Peyer's patch (tissue), 4 donors: ENCODE measurements around the gene ANKH. TPM values are rescaled to one million over a fixed set of nuclear protein-coding genes. Genes with fewer than 3 reads are reported as not detected.

Source experiments
- DNase-seq, 3 donors: peaks; one replicate each; pipeline ENCODE4 v3.0.0-alpha.2; 2017 to 2019
- H3K27ac ChIP-seq, 4 donors: fragments of 200-600 bp; sonication (generic); one replicate each; pipeline ENCODE4 v1.5.1; 2016 to 2019
- H3K27me3 ChIP-seq, 2 donors: fragments of 200-600 bp; sonication (generic); one replicate each; pipeline ENCODE4 v1.5.1; 2019
- H3K36me3 ChIP-seq, 3 donors: fragments of 200-600 bp; sonication (generic); one replicate each; pipeline ENCODE4 v1.5.1; 2016 to 2019
- H3K4me1 ChIP-seq, 4 donors: fragments of 200-600 bp; sonication (generic); one replicate each; pipeline ENCODE4 v1.5.1; 2016 to 2019
- H3K4me3 ChIP-seq, 4 donors: fragments of 200-600 bp; sonication (generic); 1 replicate in 3 of 4; 2 replicates in 1 of 4; pipeline ENCODE4 v1.5.1; 2016 to 2019; ENCODE audit warnings: mild to moderate bottlenecking in 1 of 4
- H3K9me3 ChIP-seq, 4 donors: fragments of 200-600 bp; sonication (generic); one replicate each; pipeline ENCODE4 v1.5.1; 2016 to 2019; ENCODE audit warnings: mild to moderate bottlenecking in 1 of 4
- POLR2A ChIP-seq, 2 donors: fragments of 450-650 bp; IDR thresholded peaks; one replicate each; pipeline ENCODE4 v1.5.1; 2017; ENCODE audit warnings: antibody characterized with exemption in 2 of 2, mild to moderate bottlenecking in 2 of 2, moderate library complexity in 2 of 2
- total RNA-seq, 4 donors: library from RNA; depleted of rRNA; stranded (reverse); fragments of >200 nt; gene quantifications; one replicate each; pipeline ENCODE4 v1.1.0, GENCODE V29; 2016
- TF ChIP-seq, protein P1 (sequence below), 6 experiments: fragments of 450-650 bp in 4 of 6; fragments of 200-600 bp in 2 of 6; sonication (generic) in 1 of 6; IDR thresholded peaks; one replicate each; pipeline ENCODE4 v1.5.1; 2017 to 2019; ENCODE audit warnings: antibody characterized with exemption in 6 of 6, mild to moderate bottlenecking in 3 of 6, moderate library complexity in 1 of 6

Gene ANKH
- total RNA-seq, 4 donors from 2014 or later: 28.9 to 98.0 (median 96.1) TPM

DNA sequence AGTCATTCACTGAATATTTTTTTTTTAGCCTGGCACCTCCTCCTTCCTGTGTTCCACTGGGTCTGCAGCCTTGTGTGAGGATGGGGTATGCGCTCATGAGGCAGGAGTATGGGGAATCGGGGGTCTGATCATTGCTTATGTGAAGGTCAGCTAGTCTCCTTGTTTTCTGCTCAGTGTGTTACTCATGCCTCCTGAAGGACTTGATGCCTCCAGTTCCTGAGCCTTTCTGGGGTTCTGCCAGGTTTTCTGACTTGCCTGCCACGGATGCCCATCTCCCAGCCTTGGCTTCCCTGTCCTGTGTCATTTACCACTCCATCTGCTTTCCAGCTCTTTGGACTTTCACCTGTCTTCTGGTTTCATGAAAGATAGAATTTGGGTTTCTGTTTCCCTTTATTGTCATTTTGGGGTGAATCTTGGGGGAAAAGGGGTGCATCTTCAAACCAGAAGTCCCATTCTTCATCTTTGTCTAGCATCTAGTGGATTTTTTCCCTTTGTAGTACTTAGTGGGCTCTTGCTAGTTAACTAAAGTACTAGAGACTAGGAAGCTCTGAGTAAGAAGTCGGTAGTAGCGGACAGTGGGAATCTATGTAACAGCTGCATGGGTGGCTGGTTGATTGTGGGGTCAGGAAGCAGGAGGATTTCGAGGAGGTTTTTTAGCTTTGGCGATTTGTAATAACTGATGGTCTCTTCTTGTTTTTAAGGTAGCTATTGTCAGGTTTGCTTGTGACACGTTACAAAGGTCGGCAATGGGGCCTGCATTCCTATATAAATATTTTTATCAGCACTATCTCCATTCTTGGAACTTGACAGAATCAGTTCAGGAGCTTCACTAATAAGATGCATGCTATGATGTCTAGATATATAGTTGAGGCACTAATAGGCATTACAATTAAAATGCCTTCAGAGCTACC lies 198.8 kb downstream of the ANKH start:
- H3K27me3 ChIP-seq: no peaks in the 10 kb centered on the region
- TF ChIP-seq, protein P1, sequence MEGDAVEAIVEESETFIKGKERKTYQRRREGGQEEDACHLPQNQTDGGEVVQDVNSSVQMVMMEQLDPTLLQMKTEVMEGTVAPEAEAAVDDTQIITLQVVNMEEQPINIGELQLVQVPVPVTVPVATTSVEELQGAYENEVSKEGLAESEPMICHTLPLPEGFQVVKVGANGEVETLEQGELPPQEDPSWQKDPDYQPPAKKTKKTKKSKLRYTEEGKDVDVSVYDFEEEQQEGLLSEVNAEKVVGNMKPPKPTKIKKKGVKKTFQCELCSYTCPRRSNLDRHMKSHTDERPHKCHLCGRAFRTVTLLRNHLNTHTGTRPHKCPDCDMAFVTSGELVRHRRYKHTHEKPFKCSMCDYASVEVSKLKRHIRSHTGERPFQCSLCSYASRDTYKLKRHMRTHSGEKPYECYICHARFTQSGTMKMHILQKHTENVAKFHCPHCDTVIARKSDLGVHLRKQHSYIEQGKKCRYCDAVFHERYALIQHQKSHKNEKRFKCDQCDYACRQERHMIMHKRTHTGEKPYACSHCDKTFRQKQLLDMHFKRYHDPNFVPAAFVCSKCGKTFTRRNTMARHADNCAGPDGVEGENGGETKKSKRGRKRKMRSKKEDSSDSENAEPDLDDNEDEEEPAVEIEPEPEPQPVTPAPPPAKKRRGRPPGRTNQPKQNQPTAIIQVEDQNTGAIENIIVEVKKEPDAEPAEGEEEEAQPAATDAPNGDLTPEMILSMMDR (IDR thresholded peaks at IDR 0.05): no peak
- no peak for TF ChIP-seq POLR2A (IDR thresholded peaks at IDR 0.05)
- peaks cover 0 to 54% (median 17%) of the 10 kb centered on the region in 4 donors for H3K4me1 ChIP-seq
- no peak overlapping the region for H3K4me3 ChIP-seq
- no peak for DNase-seq
- peaks cover 0 to 9% (median 0%) of the 10 kb centered on the region in 3 donors for H3K36me3 ChIP-seq
- no peak overlapping the region for H3K27ac ChIP-seq
- H3K9me3 ChIP-seq: no peaks in the 10 kb centered on the region

DNA sequence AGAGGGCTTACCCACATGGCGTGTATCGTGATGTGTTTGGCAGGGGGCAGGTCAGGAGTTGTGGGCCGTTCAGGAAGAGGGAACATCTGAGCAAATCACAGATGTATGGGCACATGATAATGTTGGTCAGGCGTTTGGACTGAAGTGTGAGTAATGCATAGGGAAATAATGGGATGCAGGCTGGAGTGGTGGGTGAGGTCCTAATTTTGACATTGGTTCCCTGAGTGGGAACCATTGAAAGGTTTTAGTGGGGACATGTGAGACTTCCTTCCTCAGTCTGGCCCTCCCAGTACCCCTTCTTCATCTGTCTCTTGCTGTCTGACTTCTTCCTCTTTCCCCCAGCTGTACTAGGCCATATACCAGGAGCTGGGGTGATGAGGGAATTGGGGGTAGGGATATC lies 199.5 kb downstream of the ANKH start:
- H3K4me1 ChIP-seq: peaks cover 0 to 59% (median 17%) of the 10 kb centered on the region in 4 donors
- H3K9me3 ChIP-seq: no peaks in the 10 kb centered on the region
- H3K36me3 ChIP-seq: peaks cover 0 to 9% (median 0%) of the 10 kb centered on the region in 3 donors
- no peak for DNase-seq
- no peak overlapping the region for H3K4me3 ChIP-seq
- no peaks in the 10 kb centered on the region for H3K27me3 ChIP-seq
- TF ChIP-seq POLR2A (IDR thresholded peaks at IDR 0.05): no peak
- TF ChIP-seq, protein P1 (IDR thresholded peaks at IDR 0.05): no peak
- H3K27ac ChIP-seq: no peak overlapping the region

DNA sequence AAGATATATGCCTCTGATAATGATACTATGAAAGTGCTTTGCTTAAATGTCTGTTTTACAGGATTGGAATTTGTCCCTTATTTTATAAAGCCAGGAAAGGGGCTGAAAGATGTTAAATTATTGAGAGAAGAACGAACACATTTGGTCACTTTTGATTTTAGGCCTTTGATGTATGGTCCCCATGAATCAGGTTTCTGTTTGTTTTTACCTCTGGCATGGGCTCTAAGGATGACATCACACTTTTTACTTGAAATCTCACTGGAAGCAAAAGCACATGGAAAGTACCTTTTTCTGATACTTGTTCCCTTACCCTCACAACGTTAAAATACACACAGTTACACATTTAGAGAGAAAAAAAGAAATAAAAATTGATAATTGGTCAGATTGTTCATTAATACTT lies 200.2 kb downstream of the ANKH start:
- TF ChIP-seq, protein P1 (IDR thresholded peaks at IDR 0.05): no peak
- no peak for TF ChIP-seq POLR2A (IDR thresholded peaks at IDR 0.05)
- Histone ChIP-seq H3K4me3 (no peak overlapping the region), H3K27me3 (no peaks in the 10 kb centered on the region), H3K36me3 (peaks cover 0 to 9% (median 0%) of the 10 kb centered on the region in 3 donors), H3K9me3 (no peaks in the 10 kb centered on the region), H3K27ac (no peak overlapping the region), H3K4me1 (peaks cover 0 to 63% (median 17%) of the 10 kb centered on the region in 4 donors)
- no peak for DNase-seq

DNA sequence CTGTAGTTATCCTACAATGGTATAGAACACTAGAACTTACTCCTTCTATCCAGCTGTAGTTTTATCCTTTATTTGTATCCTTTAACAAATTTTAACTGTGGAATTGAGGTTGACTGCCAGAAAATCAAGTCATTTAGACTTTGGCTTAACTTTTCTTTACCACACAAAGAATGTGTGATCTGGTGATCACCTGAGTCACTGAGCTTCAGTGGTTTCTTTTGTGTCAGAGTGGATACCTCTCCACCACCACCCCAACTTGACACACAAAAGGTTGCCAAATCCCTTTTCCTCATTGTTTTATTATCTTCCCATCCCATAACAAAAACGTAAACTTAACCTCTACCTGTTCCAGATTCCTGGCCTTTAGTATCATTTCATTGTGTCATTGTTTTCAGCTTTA lies 201.6 kb downstream of the ANKH start:
- Histone ChIP-seq H3K4me3 (no peak overlapping the region), H3K9me3 (no peaks in the 10 kb centered on the region), H3K27me3 (no peaks in the 10 kb centered on the region), H3K27ac (no peak overlapping the region), H3K4me1 (peaks cover 0 to 66% (median 12%) of the 10 kb centered on the region in 4 donors), H3K36me3 (peaks cover 0 to 9% (median 0%) of the 10 kb centered on the region in 3 donors)
- DNase-seq: no peak
- TF ChIP-seq POLR2A (IDR thresholded peaks at IDR 0.05): no peak

DNA sequence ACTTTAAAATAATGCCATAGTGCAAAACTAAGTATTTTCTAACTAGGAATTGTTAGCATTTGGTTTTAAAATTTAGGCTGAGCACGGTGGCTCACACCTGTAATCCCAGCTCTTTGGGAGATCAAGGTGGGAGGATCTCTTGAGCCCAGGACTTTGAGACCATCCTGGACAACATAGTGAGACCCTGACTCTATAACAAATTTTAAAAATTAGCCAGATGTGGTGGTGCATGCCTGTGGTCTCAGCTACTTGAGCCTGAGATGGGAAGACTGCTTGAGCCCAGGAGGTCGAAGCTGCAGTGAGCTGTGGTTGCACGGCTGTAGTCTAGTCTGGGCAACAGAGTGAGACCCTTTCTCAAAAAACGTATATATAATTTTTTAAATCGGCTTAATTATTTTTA lies 202.2 kb downstream of the ANKH start:
- Histone ChIP-seq H3K4me1 (peaks cover 0 to 66% (median 12%) of the 10 kb centered on the region in 4 donors), H3K27ac (no peak overlapping the region), H3K27me3 (no peaks in the 10 kb centered on the region), H3K36me3 (peaks cover 0 to 5% (median 0%) of the 10 kb centered on the region in 3 donors), H3K4me3 (no peak overlapping the region), H3K9me3 (no peaks in the 10 kb centered on the region)
- TF ChIP-seq POLR2A (IDR thresholded peaks at IDR 0.05): no peak
- TF ChIP-seq, protein P1 (IDR thresholded peaks at IDR 0.05): no peak
- DNase-seq: no peak

DNA sequence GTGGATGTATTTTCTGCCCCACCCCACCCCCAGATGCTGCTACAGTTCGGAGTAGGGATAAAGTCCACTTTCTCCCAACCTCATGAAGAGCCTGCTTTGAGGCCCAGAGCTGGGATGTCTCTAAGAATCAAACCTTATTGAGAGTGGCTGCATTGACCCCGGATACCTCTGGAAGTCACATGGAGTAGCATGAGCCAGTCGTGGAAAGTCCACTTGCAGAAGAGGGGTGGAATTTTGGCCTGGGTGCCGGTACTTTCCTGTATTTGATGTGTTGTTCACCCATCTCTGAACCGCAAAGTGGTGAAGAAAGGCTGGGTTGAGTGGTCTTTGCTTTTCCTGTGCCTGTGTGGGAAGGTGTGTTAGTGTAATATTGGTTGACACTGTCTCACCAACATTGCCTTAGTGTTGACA lies 203.4 kb downstream of the ANKH start:
- Histone ChIP-seq H3K4me3 (peak overlapping the region in 1 of 4 donors; percentile 9), H3K9me3 (no peaks in the 10 kb centered on the region), H3K4me1 (peaks cover 0 to 69% (median 14%) of the 10 kb centered on the region in 4 donors), H3K27me3 (no peaks in the 10 kb centered on the region), H3K27ac (peak overlapping the region in 3 of 4 donors; percentile 24 to 44 (median 26)), H3K36me3 (no peaks in the 10 kb centered on the region)
- TF ChIP-seq POLR2A (IDR thresholded peaks at IDR 0.05): no peak
- TF ChIP-seq, protein P1 (IDR thresholded peaks at IDR 0.05): no peak
- DNase-seq: no peak
